Measurements from ENCODE around the gene CUX1.
"Not testable (repeated sequence)": the region's sequence is repeated elsewhere in the genome, so short reads cannot be mapped to it uniquely, and the experiment has no call there.

Gene CUX1

GRCh38 chr7:102167254-102167653 is 349.8 kb downstream of the CUX1 start:
- no peak for DNase-seq

- no peak for DNase-seq
These were observed 352.4 kb downstream of the CUX1 start for GRCh38 chr7:102169651-102170392.

GRCh38 chr7:102170393-102170970 is 353.1 kb downstream of the CUX1 start:
- DNase-seq, result no peak

- DNase-seq, result no peak
These were observed 356.2 kb downstream of the CUX1 start for GRCh38 chr7:102173669-102174068.

- no peak for DNase-seq
These were observed 358.2 kb downstream of the CUX1 start for GRCh38 chr7:102175423-102176170.

GRCh38 chr7:102178410-102178809 is 361.0 kb downstream of the CUX1 start:
- no peak for DNase-seq

GRCh38 chr7:102180727-102181126 is 363.3 kb downstream of the CUX1 start:
- no peak for DNase-seq

GRCh38 chr7:102181517-102181916 is 364.1 kb downstream of the CUX1 start:
- DNase-seq, result no peak

- DNase-seq, result no peak
These were observed 364.6 kb downstream of the CUX1 start for GRCh38 chr7:102182016-102182415.

GRCh38 chr7:102183848-102184247 is 366.4 kb downstream of the CUX1 start:
- not testable (repeated sequence) for DNase-seq

GRCh38 chr7:102184303-102184702 is 366.9 kb downstream of the CUX1 start:
- no peak for DNase-seq

- no peak for DNase-seq
These were observed 368.4 kb downstream of the CUX1 start for GRCh38 chr7:102185796-102186195.

GRCh38 chr7:102186306-102186705 is 368.9 kb downstream of the CUX1 start:
- DNase-seq, result no peak

- no peak for DNase-seq
These were observed 371.3 kb downstream of the CUX1 start for GRCh38 chr7:102188746-102189145.

- DNase-seq, result no peak
These were observed 372.3 kb downstream of the CUX1 start for GRCh38 chr7:102189756-102190155.

GRCh38 chr7:102190776-102191350 is 373.4 kb downstream of the CUX1 start:
- DNase-seq, result no peak

GRCh38 chr7:102191556-102192379 is 374.3 kb downstream of the CUX1 start:
- no peak for DNase-seq

GRCh38 chr7:102192790-102193189 is 375.4 kb downstream of the CUX1 start:
- no peak for DNase-seq

- DNase-seq, result no peak
These were observed 376.4 kb downstream of the CUX1 start for GRCh38 chr7:102193806-102194205.

- no peak for DNase-seq
These were observed 377.9 kb downstream of the CUX1 start for GRCh38 chr7:102195361-102195760.

GRCh38 chr7:102196028-102196427 is 378.6 kb downstream of the CUX1 start:
- DNase-seq, result no peak

- DNase-seq, result no peak
These were observed 379.7 kb downstream of the CUX1 start for GRCh38 chr7:102197161-102197560.

GRCh38 chr7:102197599-102197998 is 380.2 kb downstream of the CUX1 start:
- DNase-seq, result no peak
